GM21360 (cell line): ENCODE data around the gene PYGO2.
A peak's percentile ranks its signal among the peaks of the same experiment; 100 is the strongest.
"Not testable (repeated sequence)": the region's sequence is repeated elsewhere in the genome, so short reads cannot be mapped to it uniquely, and the experiment has no call there.

Source experiments
- ATAC-seq: cut with Tn5 transposase; IDR thresholded peaks from one replicate; pipeline ENCODE4 v1.9.1; 2021; ENCODE audit warnings: mild to moderate bottlenecking, moderate library complexity; ENCODE audit not compliant: unreplicated experiment

The PYGO2 gene

DNA sequence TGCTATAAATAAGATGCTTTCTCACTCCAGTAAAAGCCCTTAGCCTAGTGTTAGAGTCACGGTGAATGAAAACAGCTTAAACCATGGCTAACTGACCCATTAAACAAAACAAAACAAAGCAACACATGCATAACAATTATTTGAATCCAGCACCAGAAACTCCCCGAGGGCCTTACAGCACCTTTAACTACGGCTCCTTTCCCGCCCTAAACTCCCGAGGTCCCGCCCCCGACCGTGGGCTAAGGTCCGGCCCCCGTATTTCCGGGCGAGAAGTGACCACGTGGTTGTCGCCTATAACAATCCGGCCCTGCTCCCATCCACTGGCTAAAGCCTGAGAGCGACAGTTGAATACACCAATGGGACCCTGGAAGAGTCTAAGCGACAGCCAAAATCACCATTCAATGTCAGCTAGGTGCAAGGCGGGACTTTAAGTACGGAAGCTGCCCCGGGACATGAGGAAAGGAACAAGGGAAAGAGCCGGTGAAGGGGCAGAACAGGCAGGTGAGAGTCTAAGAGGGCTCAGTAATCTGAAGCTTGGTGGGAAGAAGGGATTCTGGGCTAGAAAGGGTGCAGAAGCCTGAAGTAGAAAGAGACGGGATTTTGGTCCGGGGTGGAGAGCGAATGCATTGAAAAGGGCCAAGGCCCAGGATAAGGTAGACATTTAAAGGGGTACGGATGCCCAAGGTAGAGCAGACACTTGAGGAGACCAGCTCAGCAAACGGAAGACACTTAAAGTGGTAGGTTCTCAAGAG is 21.5 kb upstream of the PYGO2 start, which contains the start of gene FLAD1:
TSS of gene FLAD1 (plus strand) at position 448 of the 752 bp plus-strand sequence. CDS start 351 bp downstream, outside the sequence.
- peak; percentile 92 for ATAC-seq

- ATAC-seq, result no peak
Measured at GRCh38 chr1:154982341-154982740, 20.8 kb upstream of the PYGO2 start.

GRCh38 chr1:154978360-154978759 is 16.8 kb upstream of the PYGO2 start:
- ATAC-seq, result no peak

DNA sequence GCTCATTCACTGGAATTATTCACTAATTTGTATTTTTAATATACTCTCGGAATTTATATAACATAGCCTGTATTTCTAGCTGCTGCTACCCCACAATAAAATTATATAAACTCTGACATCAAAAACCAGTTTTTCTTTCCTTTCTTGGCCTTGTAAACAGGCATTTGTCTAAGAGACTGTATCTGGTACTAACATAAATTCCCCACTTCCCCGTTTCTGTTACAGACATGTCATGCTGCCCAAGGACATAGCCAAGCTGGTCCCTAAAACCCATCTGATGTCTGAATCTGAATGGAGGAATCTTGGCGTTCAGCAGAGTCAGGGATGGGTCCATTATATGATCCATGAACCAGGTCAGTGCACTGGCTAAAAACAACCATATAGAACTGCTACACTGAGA is 16.2 kb upstream of the PYGO2 start:
- not testable (repeated sequence) for ATAC-seq

- ATAC-seq, result no peak
Measured at GRCh38 chr1:154975409-154976059, 14.0 kb upstream of the PYGO2 start.

GRCh38 chr1:154974808-154975408 is 13.3 kb upstream of the PYGO2 start:
- peak; percentile 36 for ATAC-seq

- peak; percentile 70 for ATAC-seq
Measured at GRCh38 chr1:154974102-154974807, 12.7 kb upstream of the PYGO2 start, which contains the start of gene CKS1B. CKS1B (plus strand) TSS chr1:154974681; CDS start chr1:154974746, 65 bp downstream.

DNA sequence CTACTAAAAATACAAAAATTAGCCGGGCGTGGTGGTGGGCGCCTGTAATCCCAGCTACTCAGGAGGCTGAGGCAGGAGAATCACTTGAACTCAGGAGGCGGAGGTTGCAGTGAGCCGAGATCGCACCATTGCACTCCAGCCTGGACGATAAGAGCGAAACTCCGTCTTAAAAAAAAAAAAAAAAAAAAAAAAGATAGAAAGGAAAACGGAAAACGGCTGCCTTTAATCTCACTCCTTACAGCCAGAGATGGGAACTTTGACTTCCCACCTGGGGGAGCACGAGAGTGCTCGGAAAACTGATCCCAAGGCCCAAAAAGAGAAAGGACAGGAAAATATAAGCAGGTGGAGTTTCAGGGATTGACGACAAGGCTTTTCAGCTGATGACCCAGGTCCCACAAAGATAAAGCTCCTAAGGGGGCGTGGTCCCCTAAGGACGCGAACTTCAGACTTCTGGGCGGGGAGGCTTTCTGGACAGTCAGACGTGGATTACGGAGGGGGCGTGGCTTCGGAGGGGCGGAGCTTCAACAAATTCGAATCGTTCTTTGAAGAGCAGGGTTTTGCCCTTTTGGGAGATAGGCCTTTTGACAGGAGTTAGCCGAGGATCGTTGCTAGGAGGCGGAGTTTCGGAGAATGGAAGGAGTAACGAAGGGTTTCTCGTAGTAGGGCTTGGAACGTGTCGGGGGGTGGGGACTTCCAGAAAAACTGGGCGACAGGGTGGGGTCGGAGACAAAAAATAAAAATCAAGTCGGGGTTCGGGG is 11.9 kb upstream of the PYGO2 start:
- ATAC-seq, result peak; percentile 22

DNA sequence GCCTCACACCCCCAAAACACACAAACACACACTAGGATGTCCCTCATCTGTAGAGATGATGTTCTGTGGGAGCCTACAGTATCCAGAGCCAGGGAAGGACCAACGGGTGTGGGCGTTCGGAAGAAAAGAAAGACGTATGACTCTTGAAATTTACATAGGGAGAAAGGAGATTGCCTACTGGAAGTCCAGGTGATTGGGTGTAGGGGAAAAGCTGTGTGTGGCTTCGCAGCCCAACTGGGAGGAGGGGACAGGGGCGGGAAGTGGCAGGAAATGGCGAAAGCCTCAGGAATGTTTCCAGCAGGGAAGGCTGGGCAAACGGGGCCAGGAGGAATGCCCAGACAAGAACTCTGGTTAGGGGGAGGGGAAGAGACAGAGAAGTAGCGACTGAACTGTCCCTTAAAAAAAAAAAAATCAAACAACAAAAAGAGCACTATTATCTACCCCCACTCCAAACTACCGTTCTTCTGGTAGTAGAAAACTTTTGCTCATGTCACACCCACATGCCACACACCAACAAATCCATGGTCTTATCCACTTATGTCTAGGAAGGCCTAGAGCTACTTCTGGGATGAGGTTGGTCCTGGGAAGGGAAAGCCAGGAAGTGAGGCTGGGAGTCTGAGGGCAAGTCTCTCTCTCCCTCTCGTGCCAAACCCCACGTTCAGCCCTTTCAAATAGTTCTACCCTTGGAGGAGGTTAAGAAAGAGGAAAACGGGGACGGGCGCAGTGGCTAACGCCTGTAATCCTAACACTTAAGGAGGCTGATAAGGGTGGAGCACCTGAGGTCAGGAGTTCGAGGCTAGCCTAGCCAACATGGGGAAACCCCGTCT is 11.1 kb upstream of the PYGO2 start:
- ATAC-seq, result no peak

- ATAC-seq, result no peak
Measured at GRCh38 chr1:154972213-154972516, 10.6 kb upstream of the PYGO2 start.

GRCh38 chr1:154971341-154971998 is 9.9 kb upstream of the PYGO2 start:
- no peak for ATAC-seq

DNA sequence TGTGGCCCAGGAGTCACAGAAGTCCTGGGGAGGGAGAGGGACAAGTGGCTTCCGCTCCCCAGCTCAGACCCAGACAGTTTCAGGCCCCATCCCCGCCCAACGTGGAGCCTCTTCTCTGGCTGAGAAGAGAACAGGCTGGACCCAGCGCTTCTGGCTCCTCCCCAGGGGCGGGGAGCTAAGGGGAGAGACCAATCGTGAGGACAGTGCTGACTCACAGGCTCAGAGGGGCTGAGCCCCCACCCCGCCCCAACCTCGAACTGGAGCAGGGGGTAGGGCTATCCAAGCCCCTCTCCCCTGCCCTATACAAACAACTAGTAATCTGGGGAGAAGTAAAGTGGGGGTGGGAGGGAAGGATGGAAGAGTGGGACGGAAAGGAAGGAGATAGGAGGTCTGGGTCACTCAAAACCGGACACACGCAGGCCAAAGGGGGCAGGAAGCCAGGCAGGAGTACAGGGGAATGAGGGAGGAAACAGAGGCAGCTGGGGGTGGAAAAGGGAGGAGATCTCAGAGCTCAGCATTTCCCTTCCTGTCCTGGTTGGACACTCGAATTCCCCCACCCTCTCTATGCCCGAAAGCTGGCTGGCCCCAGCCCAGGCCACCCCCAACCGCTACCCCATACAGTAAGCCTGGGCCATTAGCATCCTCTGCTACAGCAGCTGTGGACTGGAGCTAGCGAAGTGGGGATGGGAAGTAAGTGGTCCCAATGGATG is 9.2 kb upstream of the PYGO2 start, which contains the start of gene SHC1:
TSS of gene SHC1 (minus strand) at position 117 of the 710 bp plus-strand sequence. CDS start 221 bp downstream, outside the sequence.
- ATAC-seq, result no peak

DNA sequence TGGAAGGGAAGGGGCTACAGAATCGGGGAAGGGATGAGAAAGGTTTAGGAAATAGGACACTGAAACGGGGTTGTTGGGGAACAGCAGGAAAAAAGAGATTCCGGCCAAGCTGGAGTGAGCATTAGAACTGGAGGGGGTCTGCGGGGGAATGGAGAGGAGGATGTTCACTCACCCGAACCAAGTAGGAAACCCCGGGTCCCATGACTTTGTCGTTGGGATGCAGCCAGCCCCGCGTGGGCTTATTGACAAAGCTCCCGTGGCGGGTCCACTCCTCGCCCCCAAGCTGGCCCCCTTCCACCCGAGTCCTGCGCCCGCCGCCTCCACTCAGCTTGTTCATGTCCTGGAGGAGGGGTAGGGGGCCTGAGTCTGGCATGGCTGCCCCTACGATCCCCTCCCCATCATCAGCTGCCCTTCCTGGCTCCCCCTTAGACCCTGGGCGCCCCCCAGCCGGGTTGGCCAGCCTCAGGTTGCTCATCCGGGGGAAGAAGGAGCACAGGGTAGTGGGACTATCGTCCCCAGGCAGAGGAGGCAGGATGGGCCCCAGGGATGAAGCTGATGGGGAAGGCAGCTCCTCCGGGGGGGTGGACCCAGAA is 8.4 kb upstream of the PYGO2 start:
- no peak for ATAC-seq

GRCh38 chr1:154969246-154969645 is 7.7 kb upstream of the PYGO2 start:
- no peak for ATAC-seq

- no peak for ATAC-seq
Measured at GRCh38 chr1:154968731-154969130, 7.1 kb upstream of the PYGO2 start.

DNA sequence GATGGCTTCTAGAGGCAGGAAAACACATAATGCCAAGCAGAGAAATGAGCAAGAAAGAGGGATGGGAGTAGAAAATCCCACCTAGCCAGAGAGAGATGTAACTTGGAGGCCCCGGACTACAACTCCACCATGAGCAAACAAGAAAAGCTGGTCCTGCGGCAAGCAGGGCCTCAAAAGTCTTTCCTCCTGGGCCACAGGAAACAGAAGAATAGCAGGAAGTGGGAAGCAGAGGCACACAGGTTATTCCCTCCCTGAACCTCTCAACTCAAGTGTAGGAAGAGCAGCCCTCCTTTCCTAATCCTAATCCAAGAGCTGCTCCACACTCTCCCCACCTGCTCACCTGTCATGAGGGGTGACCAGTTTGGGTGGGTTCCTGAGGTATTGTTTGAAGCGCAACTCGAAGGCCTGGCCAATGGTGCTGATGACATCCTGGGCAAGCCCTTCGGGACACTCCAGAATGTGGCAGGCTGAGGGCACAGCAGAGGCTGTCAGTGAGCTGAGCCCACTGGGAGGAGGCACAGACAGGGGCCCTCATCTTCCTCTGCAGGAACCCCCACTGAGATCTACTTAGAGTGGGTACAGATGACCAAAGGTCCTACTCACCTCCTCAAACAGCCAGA is 5.9 kb upstream of the PYGO2 start:
- no peak for ATAC-seq

DNA sequence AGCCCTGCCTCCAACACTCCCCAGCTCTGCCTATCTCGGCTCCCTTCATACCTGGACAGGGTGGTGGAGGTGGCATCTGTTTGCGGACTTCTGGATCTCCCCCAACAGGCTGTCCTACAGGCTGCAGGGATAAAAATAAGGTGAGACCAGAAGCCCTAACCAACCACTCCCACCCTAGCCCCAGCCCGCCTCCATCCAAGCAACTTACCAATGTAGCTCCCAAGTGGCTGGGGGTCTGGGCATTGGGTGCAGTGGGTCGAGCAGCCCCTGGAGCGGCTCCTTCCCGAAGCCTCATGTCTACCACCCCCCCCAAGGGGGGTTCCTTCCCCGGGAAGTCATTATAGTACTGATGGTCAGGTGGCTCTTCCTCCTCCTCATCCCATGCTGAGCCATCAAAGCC is 4.5 kb upstream of the PYGO2 start:
- ATAC-seq, result no peak

DNA sequence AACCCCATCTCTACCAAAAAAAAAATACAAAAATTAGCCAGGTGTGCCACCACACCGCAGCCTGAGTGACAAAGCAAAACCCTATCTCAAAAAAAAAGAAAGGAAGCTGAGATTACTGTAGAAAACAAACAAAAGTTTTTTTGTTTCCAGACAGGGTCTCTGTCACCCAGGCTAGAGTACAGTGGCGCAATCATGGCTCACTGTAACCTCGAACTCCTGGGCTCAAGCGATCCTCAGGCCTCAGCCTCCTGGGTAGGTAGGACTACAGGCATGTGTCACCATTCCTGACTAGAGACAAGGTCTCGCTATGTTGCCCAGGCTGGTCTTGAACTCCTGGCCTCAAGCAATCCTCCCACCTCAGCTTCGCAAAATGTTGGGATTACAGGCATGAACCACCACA is 2.8 kb upstream of the PYGO2 start:
- ATAC-seq, result no peak
